HUES6 (cell line): Measurements from ENCODE around the gene RAB26.
A peak's percentile ranks its signal among the peaks of the same experiment; 100 is the strongest.
"Not testable (repeated sequence)": the region's sequence is repeated elsewhere in the genome, so short reads cannot be mapped to it uniquely, and the experiment has no call there.

Experiments used
- H3K27ac ChIP-seq: 2 replicates; pipeline ENCODE4 v1.7.0; 2013; ENCODE audit warnings: low read depth, mild to moderate bottlenecking, low read length, inconsistent platforms
- H3K27me3 ChIP-seq: 2 replicates; pipeline ENCODE4 v1.6.1; 2013; ENCODE audit warnings: low read length; ENCODE audit not compliant: control insufficient read depth, insufficient read depth
- H3K36me3 ChIP-seq: 2 replicates; pipeline ENCODE4 v1.6.1; 2013; ENCODE audit warnings: low read length; ENCODE audit not compliant: control insufficient read depth, insufficient read depth
- H3K4me1 ChIP-seq: 2 replicates; pipeline ENCODE4 v1.6.1; 2013; ENCODE audit warnings: low read length; ENCODE audit not compliant: control insufficient read depth, insufficient read depth
- H3K4me3 ChIP-seq: 2 replicates; pipeline ENCODE4 v1.5.1; 2013; ENCODE audit warnings: low read depth, low read length
- H3K9ac ChIP-seq: one replicate; pipeline ENCODE4 v1.6.1; 2013; ENCODE audit warnings: mild to moderate bottlenecking, low read length
- H3K9me3 ChIP-seq: 2 replicates; pipeline ENCODE4 v1.6.1; 2013; ENCODE audit warnings: low read depth, low read length; ENCODE audit not compliant: control insufficient read depth, insufficient read depth

Gene RAB26

GRCh38 chr16:2126928-2127556, 21.4 kb upstream of the RAB26 start:
- peak overlapping the region; percentile 31 for H3K9ac ChIP-seq
- H3K4me1 ChIP-seq = peaks cover 29% of the 10 kb centered on the region
- H3K4me3 ChIP-seq, H3K9me3 ChIP-seq, H3K27me3 ChIP-seq, H3K36me3 ChIP-seq: not testable (repeated sequence)
- H3K27ac ChIP-seq = peak overlapping the region; percentile 14; the same call in 1 of the 2 replicates

DNA sequence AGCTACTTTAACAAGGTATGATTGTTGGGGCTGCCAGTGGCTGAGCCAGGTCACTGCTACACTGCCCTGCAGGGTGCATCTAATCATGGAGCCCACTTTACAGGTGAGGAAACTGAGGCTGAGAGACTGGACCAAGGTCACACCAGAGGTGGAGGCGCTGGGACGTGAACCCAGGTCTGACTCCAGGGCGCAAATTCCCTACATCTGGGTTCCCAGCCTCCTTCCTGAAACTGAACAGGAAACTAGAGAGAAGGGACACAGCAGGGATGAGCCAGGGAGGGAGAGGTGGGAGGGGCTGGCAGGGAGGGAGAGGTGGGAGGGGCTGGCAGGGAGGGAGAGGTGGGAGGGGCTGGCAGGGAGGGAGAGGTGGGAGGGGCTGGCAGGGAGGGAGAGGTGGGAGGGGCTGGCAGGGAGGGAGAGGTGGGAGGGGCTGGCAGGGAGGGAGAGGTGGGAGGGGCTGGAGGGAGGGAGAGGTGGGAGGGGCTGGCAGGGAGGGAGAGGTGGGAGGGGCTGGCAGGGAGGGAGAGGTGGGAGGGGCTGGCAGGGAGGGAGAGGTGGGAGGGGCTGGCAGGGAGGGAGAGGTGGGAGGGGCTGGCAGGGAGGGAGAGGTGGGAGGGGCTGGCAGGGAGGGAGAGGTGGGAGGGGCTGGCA, 20.7 kb upstream of the RAB26 start:
- Histone ChIP-seq H3K27ac (peak overlapping the region; percentile 14; the same call in 1 of the 2 replicates), H3K4me1 (peaks cover 29% of the 10 kb centered on the region), H3K9ac (peak overlapping the region; percentile 31)
- not testable (repeated sequence) for H3K4me3 ChIP-seq, H3K27me3 ChIP-seq, H3K9me3 ChIP-seq, H3K36me3 ChIP-seq

DNA sequence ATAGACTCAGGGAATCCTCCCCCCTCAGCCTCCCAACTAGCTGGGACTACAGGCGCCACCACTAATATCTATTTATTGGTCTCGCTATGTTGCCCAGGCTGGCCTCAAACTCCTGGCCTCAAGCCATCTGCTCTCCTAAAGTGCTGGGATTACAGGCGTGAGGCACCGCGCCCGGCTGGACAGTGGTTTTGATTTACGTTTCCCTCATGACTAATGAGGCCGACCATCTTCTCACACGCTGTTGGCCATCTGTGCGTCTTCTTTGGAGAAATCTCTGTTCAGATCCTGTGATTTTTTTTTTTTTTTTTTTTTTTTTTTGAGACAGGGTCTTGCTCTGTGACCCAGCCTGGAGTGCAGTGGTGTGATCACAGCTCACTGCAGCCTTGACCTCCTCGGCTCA, 19.2 kb upstream of the RAB26 start:
- H3K9me3 ChIP-seq, H3K27ac ChIP-seq, H3K4me3 ChIP-seq, H3K9ac ChIP-seq, H3K36me3 ChIP-seq, H3K27me3 ChIP-seq: not testable (repeated sequence)
- peaks cover 28% of the 10 kb centered on the region for H3K4me1 ChIP-seq

DNA sequence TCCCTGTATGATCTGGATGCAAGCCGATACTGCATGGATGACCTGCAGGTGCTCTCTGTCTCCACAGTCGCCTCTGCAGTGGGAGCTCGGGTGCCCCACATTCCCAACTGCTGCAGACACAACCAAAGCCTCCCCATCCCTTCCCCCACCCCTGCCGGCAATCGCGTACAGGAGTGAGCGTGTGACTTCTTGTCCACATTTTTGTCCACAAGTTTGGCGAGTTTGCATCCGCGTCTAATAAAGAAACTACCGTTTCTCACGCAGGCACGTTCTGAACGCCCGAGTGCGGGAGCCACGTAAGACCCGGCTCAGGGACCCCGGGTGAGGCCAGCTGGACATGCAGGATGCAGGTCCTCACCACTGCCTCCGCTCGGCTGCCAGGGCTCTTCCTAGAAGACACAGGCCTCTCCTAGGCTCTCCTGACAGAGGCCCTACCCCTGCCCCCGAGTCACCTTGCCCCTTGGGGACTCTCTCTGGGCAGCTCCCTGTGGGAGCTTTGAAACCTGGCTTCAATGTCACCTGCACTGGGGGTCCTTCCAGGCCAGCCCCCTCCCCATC, 18.5 kb upstream of the RAB26 start:
- H3K9ac ChIP-seq, H3K4me3 ChIP-seq, H3K27me3 ChIP-seq, H3K36me3 ChIP-seq, H3K27ac ChIP-seq, H3K9me3 ChIP-seq: not testable (repeated sequence)
- peaks cover 21% of the 10 kb centered on the region for H3K4me1 ChIP-seq

GRCh38 chr16:2133797-2134196, 14.6 kb upstream of the RAB26 start:
- not testable (repeated sequence) for H3K9ac ChIP-seq, H3K36me3 ChIP-seq, H3K27me3 ChIP-seq, H3K27ac ChIP-seq, H3K4me1 ChIP-seq, H3K4me3 ChIP-seq, H3K9me3 ChIP-seq

DNA sequence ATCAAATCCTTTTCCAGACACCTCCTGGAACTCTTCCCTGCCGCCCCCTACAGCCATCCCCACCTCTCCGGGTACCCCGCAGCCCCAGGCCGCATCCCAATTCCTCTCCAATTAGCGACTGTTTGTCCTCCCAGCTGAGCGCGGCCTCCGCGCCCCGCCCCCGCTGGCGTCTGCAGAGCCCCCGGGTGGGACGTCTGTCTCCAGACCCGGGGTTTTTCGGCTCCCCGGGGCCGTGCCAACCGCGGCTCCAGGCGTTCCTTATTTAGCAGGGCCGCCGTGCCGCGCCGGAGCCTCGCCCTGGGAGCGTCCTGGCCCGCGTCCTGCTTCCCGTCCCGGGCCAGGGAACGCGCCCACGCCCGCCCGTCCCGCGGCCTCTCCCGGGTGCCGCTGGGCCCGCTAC, 13.4 kb upstream of the RAB26 start:
- H3K9me3 ChIP-seq, H3K4me1 ChIP-seq, H3K27ac ChIP-seq, H3K36me3 ChIP-seq, H3K27me3 ChIP-seq: not testable (repeated sequence)
- H3K4me3 ChIP-seq = peak overlapping the region; percentile 55
- peak overlapping the region; percentile 19 for H3K9ac ChIP-seq

- peak within 1 kb of the TSS; percentile 68 for H3K4me3 ChIP-seq
- not testable (repeated sequence) for H3K36me3 ChIP-seq, H3K4me1 ChIP-seq, H3K27me3 ChIP-seq, H3K27ac ChIP-seq, H3K9me3 ChIP-seq
- peak within 1 kb of the TSS; percentile 70 for H3K9ac ChIP-seq
Measured at GRCh38 chr16:2135770-2136490, 12.5 kb upstream of the RAB26 start, which contains the start of gene PKD1. Gene PKD1, minus strand, starts transcription at chr16:2135898. Its CDS starts 209 bp downstream, at chr16:2135689.

GRCh38 chr16:2142942-2143877, 5.2 kb upstream of the RAB26 start:
- Histone ChIP-seq H3K9me3 (no peaks in the 10 kb centered on the region), H3K4me3 (no peak overlapping the region), H3K27ac (no peak overlapping the region), H3K4me1 (no peaks in the 10 kb centered on the region), H3K36me3 (no peaks in the 10 kb centered on the region), H3K27me3 (no peaks in the 10 kb centered on the region), H3K9ac (no peak overlapping the region)

DNA sequence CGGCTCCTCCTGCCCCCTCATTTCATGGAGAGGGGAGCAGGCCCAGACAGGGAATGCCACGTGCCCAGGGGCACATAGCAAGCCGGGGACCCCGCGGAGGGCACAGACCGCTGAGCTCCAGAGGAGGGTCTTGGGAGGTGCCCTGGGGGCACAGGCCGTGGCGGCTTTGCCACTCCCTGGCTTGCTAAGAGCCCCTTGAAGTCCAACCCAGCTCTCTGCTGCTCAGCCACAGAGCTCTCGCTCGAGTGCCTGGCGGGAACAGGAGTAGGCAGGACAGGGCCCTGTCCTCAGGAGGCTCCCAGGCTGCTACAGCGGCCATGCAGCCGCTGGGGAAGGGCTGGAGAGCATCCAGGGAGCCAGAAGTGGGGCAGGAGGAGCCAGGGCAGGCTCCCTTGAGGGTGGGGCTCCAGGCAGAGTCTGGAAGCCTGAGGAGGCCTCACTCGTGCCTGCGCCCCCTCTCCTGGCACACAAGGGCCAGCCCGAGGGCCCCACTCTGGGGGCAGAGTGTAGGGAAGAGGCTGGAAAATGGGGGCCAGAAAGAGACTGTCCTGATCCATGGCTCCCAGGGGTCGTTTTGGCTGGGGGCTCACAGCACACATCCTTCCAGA, 4.4 kb upstream of the RAB26 start:
- H3K27ac ChIP-seq = no peak overlapping the region
- no peak overlapping the region for H3K4me3 ChIP-seq
- H3K36me3 ChIP-seq = no peaks in the 10 kb centered on the region

DNA sequence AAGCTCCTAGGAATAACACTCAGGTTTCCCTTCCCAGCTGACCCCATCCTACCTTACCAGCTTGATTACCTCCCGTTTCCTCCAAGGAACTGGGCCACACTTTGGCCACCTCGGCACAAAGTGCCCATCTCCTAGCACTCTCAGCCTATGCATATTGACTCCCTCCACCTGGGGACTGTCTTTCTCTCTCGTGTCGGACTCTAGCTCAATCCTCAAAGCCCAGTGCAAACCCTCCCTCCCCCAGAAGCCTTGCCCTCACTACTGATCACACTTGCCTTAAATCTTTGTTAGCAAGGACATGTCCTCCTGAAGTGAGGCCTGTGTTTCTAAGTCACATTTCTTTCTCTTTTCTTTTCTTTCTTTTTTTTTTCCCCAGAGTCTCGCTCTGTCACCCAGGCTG, 2.6 kb upstream of the RAB26 start:
- H3K4me3 ChIP-seq = no peak overlapping the region
- no peak overlapping the region for H3K9ac ChIP-seq
- no peaks in the 10 kb centered on the region for H3K9me3 ChIP-seq
- H3K27me3 ChIP-seq = no peaks in the 10 kb centered on the region
- no peak overlapping the region for H3K27ac ChIP-seq
- no peaks in the 10 kb centered on the region for H3K36me3 ChIP-seq
- peaks cover 17% of the 10 kb centered on the region for H3K4me1 ChIP-seq

More for the DNA sequence above, 4.4 kb upstream of the RAB26 start:
- no peaks in the 10 kb centered on the region for H3K9me3 ChIP-seq
- H3K4me1 ChIP-seq = no peaks in the 10 kb centered on the region
- no peak overlapping the region for H3K9ac ChIP-seq
- H3K27me3 ChIP-seq = no peaks in the 10 kb centered on the region
